Activated CD8-positive, alpha-beta T cell treated with anti-CD3 and anti-CD28 coated beads for 36 hours (primary cell): ENCODE data around the gene SPI1. TPM values are rescaled to one million over a fixed set of nuclear protein-coding genes. Genes with fewer than 3 reads are reported as not detected.

ENCODE experiments used
- ATAC-seq: fragments of 200-7000 bp; cut with Tn5 transposase; one replicate; pipeline ENCODE4 v1.10.0; 2021; ENCODE audit warnings: mild to moderate bottlenecking, moderate library complexity
- CTCF ChIA-PET: fragments of 350-600 bp; sonication (Branson Sonifier 250); formaldehyde crosslinking; loops from one replicate; lab custom pipeline; 2021; ENCODE audit warnings: antibody characterized with exemption; lab: Charles Lee
- POLR2A ChIA-PET: fragments of 350-600 bp; sonication (Branson Sonifier 250); formaldehyde crosslinking; loops from one replicate; lab custom pipeline; 2021; ENCODE audit warnings: antibody characterized with exemption; lab: Charles Lee
- DNase-seq: peaks from one replicate; pipeline ENCODE4 v3.0.0-alpha.2; 2020
- H3K27ac Mint-ChIP-seq: one replicate; pipeline ENCODE4 v1.8.0; 2021; ENCODE audit warnings: mild to moderate bottlenecking, mixed read lengths
- H3K27me3 Mint-ChIP-seq: one replicate; pipeline ENCODE4 v1.8.0; 2021; ENCODE audit warnings: mixed read lengths
- H3K36me3 Mint-ChIP-seq: one replicate; pipeline ENCODE4 v1.8.0; 2021; ENCODE audit warnings: low read depth, mixed read lengths
- H3K4me1 Mint-ChIP-seq: one replicate; pipeline ENCODE4 v1.8.0; 2021; ENCODE audit warnings: low read depth, mixed read lengths
- H3K4me3 Mint-ChIP-seq: one replicate; pipeline ENCODE4 v1.8.0; 2021; ENCODE audit warnings: mild to moderate bottlenecking, moderate library complexity, mixed read lengths
- H3K9me3 Mint-ChIP-seq: one replicate; pipeline ENCODE4 v1.8.0; 2021; ENCODE audit warnings: mixed read lengths
- CTCF ChIP-seq: fragments of 200-600 bp; IDR thresholded peaks from one replicate; pipeline ENCODE4 v1.8.0; 2022; ENCODE audit warnings: antibody characterized with exemption, mild to moderate bottlenecking
- intact Hi-C: fragments of 100-400 bp; cut with micrococcal nuclease; formaldehyde crosslinking; loops from one replicate; pipeline ENCODE4 v1.10.0; 2022
- total RNA-seq, 2 experiments: library from RNA; stranded (reverse); gene quantifications; one replicate each; pipeline ENCODE4 v1.2.3, GENCODE V29; 2021

Gene SPI1
- total RNA-seq, 2 experiments from 2014 or later, result 0.25 TPM; not detected in 1

GRCh38 chr11:47359162-47359561 is 19.2 kb downstream of the SPI1 start:
- H3K4me1 Mint-ChIP-seq, result peaks cover 12% of the 10 kb centered on the region
- CTCF ChIA-PET, result interaction anchor here (1.0 to 2.6 kb wide), 3 partner anchors 13 to 181 kb away, joined by 3 to 21 read pairs (median 4); no protein-coding TSS in a partner anchor
- POLR2A ChIA-PET, result interaction anchor here (1.0 to 1.1 kb wide), 2 partner anchors 68 to 122 kb away, joined by 3 to 4 read pairs; partner anchors contain the start of gene PSMC3
- peak overlapping the region; percentile 48 for H3K27ac Mint-ChIP-seq
- no peaks in the 10 kb centered on the region for H3K9me3 Mint-ChIP-seq
- no peak for TF ChIP-seq CTCF
- ATAC-seq (no peak), DNase-seq (no peak)
- no peaks in the 10 kb centered on the region for H3K27me3 Mint-ChIP-seq
- intact Hi-C loops, result no loop called here
- no peak overlapping the region for H3K4me3 Mint-ChIP-seq
- no peaks in the 10 kb centered on the region for H3K36me3 Mint-ChIP-seq

- H3K27ac Mint-ChIP-seq, result no peak overlapping the region
- no peaks in the 10 kb centered on the region for H3K27me3 Mint-ChIP-seq
- ATAC-seq (no peak), DNase-seq (no peak)
- no peak for TF ChIP-seq CTCF
- peaks cover 12% of the 10 kb centered on the region for H3K4me1 Mint-ChIP-seq
- no peak overlapping the region for H3K4me3 Mint-ChIP-seq
- intact Hi-C loops, result no loop called here
- no peaks in the 10 kb centered on the region for H3K9me3 Mint-ChIP-seq
- CTCF ChIA-PET, result interaction anchor here (2.6 kb wide), 1 partner anchor 14 kb away, joined by 21 read pairs; no protein-coding TSS in a partner anchor
- POLR2A ChIA-PET, result interaction anchor here (1.1 kb wide), 1 partner anchor 122 kb away, joined by 3 read pairs; no protein-coding TSS in a partner anchor
- H3K36me3 Mint-ChIP-seq, result no peaks in the 10 kb centered on the region
Measured at GRCh38 chr11:47358731-47359051, 19.7 kb downstream of the SPI1 start.

GRCh38 chr11:47357985-47358730 is 20.2 kb downstream of the SPI1 start:
- H3K4me3 Mint-ChIP-seq, result no peak overlapping the region

GRCh38 chr11:47356998-47357329 is 21.4 kb downstream of the SPI1 start:
- no peak overlapping the region for H3K27ac Mint-ChIP-seq
- ATAC-seq (no peak), DNase-seq (no peak)
- no peaks in the 10 kb centered on the region for H3K36me3 Mint-ChIP-seq
- CTCF ChIA-PET, result no interaction called here
- POLR2A ChIA-PET, result no interaction called here
- TF ChIP-seq CTCF, result no peak
- no peak overlapping the region for H3K4me3 Mint-ChIP-seq
- intact Hi-C loops, result no loop called here
- no peaks in the 10 kb centered on the region for H3K9me3 Mint-ChIP-seq
- no peaks in the 10 kb centered on the region for H3K27me3 Mint-ChIP-seq
- H3K4me1 Mint-ChIP-seq, result peaks cover 12% of the 10 kb centered on the region

More at GRCh38 chr11:47357985-47358730, 20.2 kb downstream of the SPI1 start:
- CTCF ChIA-PET, result no interaction called here
- Mint-ChIP-seq H3K27me3 (no peaks in the 10 kb centered on the region), H3K4me1 (peaks cover 12% of the 10 kb centered on the region), H3K27ac (no peak overlapping the region), H3K9me3 (no peaks in the 10 kb centered on the region), H3K36me3 (no peaks in the 10 kb centered on the region)
- DNase-seq (no peak), ATAC-seq (no peak)
- POLR2A ChIA-PET, result no interaction called here
- intact Hi-C loops, result no loop called here
- no peak for TF ChIP-seq CTCF

- no peak overlapping the region for H3K27ac Mint-ChIP-seq
- intact Hi-C loops, result no loop called here
- POLR2A ChIA-PET, result no interaction called here
Measured at GRCh38 chr11:47356129-47356997, 22.0 kb downstream of the SPI1 start.

More at GRCh38 chr11:47356129-47356997, 22.0 kb downstream of the SPI1 start:
- Mint-ChIP-seq H3K4me3 (no peak overlapping the region), H3K27me3 (no peaks in the 10 kb centered on the region), H3K36me3 (no peaks in the 10 kb centered on the region), H3K9me3 (no peaks in the 10 kb centered on the region), H3K4me1 (peaks cover 12% of the 10 kb centered on the region)
- TF ChIP-seq CTCF, result no peak
- DNase-seq (no peak), ATAC-seq (no peak)
- CTCF ChIA-PET, result no interaction called here
